NCI-H524 (cell line): ENCODE data around the gene NLRP5.
"Not testable (repeated sequence)": the region's sequence is repeated elsewhere in the genome, so short reads cannot be mapped to it uniquely, and the experiment has no call there.

ENCODE experiments used
- DNase-seq, 2 experiments: peaks; one replicate each; lab custom pipeline; 2025; lab: John Stamatoyannopoulos, UW

The NLRP5 gene

GRCh38 chr19:56076498-56076897 lies 89.9 kb downstream of the NLRP5 start:
- DNase-seq = peak in 1 of 2 experiments; percentile 57

- DNase-seq = no peak
These were observed 93.0 kb downstream of the NLRP5 start for GRCh38 chr19:56079609-56080008.

GRCh38 chr19:56080669-56081401 lies 94.3 kb downstream of the NLRP5 start:
- peak; percentile 81 for DNase-seq

GRCh38 chr19:56083668-56084067 lies 97.1 kb downstream of the NLRP5 start:
- no peak for DNase-seq

GRCh38 chr19:56084835-56085536 lies 98.4 kb downstream of the NLRP5 start:
- DNase-seq = no peak

GRCh38 chr19:56085571-56086275 lies 99.1 kb downstream of the NLRP5 start:
- no peak for DNase-seq

- no peak for DNase-seq
These were observed 100.3 kb downstream of the NLRP5 start for GRCh38 chr19:56086671-56087430.

- DNase-seq = no peak
These were observed 101.3 kb downstream of the NLRP5 start for GRCh38 chr19:56087647-56088496.

- DNase-seq = no peak
These were observed 102.1 kb downstream of the NLRP5 start for GRCh38 chr19:56088497-56089215.

- DNase-seq = no peak
These were observed 102.8 kb downstream of the NLRP5 start for GRCh38 chr19:56089344-56089743.

- no peak for DNase-seq
These were observed 104.5 kb downstream of the NLRP5 start for GRCh38 chr19:56091066-56091490.

GRCh38 chr19:56091751-56092546 lies 105.4 kb downstream of the NLRP5 start:
- DNase-seq = no peak

GRCh38 chr19:56092685-56093631 lies 106.4 kb downstream of the NLRP5 start:
- no peak for DNase-seq

GRCh38 chr19:56094449-56094848 lies 107.9 kb downstream of the NLRP5 start:
- DNase-seq = no peak

GRCh38 chr19:56096665-56097064 lies 110.1 kb downstream of the NLRP5 start:
- DNase-seq = no peak

GRCh38 chr19:56097306-56097705 lies 110.7 kb downstream of the NLRP5 start:
- no peak for DNase-seq

GRCh38 chr19:56097776-56098175 lies 111.2 kb downstream of the NLRP5 start:
- no peak for DNase-seq

GRCh38 chr19:56098237-56098636 lies 111.7 kb downstream of the NLRP5 start:
- not testable (repeated sequence) for DNase-seq
